GM13976 (cell line): ENCODE data around the gene ARMC2.

Source experiments
- DNase-seq: peaks from one replicate; pipeline ENCODE4 v3.0.0; 2012; ENCODE audit warnings: low spot score
- in situ Hi-C: fragments of 300-500 bp; cut with MboI; formaldehyde crosslinking; loops from one replicate; pipeline ENCODE4 v1.12.0; 2022; ENCODE audit warnings: low sequenced_read_pairs, mixed read lengths, inconsistent platforms; ENCODE audit not compliant: unreplicated experiment
- TF ChIP-seq, protein P1 (sequence below): IDR thresholded peaks from 2 replicates; pipeline ENCODE4 v1.5.1; 2012; ENCODE audit warnings: borderline replicate concordance, mild to moderate bottlenecking; ENCODE audit not compliant: insufficient read depth; ENCODE audit errors: extremely low read depth, missing control alignments, control extremely low read depth

ARMC2 gene

DNA sequence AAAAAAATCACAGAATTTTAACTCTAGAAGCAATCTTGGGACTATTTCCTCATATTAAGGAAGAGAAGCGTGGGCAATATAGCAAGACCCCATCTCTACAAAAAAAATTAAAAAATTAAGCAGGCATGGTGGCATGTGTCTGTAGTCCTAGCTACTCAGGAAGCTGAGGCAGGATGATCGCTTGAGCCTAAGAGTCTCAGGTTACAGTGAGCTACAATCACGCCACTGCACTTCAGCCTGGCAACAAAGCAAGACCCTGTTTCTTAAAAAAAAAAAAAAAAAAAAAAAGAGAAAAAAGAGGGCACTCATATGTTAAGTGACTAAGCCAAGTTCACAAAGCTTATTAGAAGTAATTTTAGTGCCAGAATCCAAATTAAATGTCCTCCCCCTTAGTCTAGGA is 145.7 kb downstream of the ARMC2 start:
- in situ Hi-C loops = no loop called here
- TF ChIP-seq, protein P1, sequence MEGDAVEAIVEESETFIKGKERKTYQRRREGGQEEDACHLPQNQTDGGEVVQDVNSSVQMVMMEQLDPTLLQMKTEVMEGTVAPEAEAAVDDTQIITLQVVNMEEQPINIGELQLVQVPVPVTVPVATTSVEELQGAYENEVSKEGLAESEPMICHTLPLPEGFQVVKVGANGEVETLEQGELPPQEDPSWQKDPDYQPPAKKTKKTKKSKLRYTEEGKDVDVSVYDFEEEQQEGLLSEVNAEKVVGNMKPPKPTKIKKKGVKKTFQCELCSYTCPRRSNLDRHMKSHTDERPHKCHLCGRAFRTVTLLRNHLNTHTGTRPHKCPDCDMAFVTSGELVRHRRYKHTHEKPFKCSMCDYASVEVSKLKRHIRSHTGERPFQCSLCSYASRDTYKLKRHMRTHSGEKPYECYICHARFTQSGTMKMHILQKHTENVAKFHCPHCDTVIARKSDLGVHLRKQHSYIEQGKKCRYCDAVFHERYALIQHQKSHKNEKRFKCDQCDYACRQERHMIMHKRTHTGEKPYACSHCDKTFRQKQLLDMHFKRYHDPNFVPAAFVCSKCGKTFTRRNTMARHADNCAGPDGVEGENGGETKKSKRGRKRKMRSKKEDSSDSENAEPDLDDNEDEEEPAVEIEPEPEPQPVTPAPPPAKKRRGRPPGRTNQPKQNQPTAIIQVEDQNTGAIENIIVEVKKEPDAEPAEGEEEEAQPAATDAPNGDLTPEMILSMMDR = no peak
- no peak for DNase-seq

DNA sequence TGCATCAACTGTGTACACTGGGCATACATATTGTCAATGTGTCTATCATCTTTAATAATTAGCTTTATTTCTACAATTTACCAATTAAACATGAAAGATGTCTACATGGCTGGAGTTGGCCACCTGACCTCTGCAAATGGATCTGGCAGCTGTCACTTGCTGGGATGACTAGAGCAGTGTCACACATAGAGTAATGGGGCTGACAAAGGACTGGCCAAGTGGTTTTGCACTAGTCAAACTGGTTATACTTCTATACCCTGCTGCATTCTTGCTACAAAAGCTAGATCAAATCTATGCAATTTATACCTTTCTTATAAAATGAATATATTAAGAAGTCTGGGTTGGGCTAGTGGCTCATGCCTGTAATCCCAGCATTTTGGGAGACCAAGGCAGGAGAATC is 147.1 kb downstream of the ARMC2 start:
- DNase-seq = no peak
- in situ Hi-C loops = no loop called here
- TF ChIP-seq, protein P1 = no peak

DNA sequence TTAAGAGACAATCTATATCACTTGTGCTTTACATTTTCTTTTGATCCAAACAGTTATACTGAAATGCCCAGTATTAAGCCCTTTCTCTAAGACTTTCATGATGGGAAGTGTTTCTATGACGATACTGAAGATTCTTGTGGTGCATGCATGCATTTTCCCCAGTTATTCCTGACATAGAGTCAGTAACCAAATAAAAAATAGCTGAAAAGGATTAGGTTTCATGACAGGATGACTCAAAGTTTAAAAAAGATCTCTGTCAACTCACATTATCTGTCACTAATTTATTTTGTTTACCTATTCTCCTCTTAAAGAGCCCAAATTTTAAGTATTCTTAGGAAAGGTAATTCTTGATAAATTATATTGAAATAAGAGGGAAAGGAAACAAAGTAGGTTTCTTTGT is 148.0 kb downstream of the ARMC2 start:
- no peak for DNase-seq
- in situ Hi-C loops = no loop called here
- TF ChIP-seq, protein P1 = no peak

DNA sequence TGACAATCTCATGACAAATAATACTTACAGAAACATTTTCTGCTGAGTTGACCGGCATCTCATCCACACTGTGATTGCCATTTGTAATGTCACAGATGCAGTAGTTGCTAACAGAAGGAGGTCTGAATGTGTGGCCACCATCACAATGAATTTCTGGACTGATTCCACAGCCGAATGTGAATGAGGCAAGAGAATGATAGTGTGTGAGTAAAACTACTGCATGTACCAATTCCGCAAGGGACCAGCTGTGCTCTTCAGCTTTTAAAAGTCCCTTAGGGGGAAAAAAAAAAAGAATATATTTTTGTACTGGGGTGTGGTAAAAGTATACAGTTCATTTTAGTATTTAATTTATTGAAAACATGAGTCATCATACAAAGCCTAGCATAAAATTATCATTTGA is 150.3 kb downstream of the ARMC2 start:
- in situ Hi-C loops = no loop called here
- no peak for DNase-seq
- TF ChIP-seq, protein P1 = no peak

DNA sequence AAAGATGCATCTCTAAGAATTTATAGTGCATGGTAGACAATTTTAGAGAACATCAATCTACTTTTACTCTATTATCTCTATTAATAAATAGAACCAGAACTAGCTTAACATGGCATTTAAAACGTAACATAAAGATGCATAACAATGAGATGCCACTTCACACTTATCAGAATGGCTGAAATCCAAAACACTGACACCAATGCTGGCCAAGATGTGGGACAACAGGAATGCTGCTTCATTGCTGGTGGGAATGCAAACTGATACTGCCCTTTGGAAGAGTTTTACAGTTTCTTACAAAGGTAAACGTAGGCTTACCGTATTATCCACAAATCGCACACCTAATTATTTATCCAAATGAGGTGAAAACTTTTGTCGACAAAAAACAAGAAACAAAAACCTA is 151.2 kb downstream of the ARMC2 start:
- in situ Hi-C loops = no loop called here
- no peak for DNase-seq

DNA sequence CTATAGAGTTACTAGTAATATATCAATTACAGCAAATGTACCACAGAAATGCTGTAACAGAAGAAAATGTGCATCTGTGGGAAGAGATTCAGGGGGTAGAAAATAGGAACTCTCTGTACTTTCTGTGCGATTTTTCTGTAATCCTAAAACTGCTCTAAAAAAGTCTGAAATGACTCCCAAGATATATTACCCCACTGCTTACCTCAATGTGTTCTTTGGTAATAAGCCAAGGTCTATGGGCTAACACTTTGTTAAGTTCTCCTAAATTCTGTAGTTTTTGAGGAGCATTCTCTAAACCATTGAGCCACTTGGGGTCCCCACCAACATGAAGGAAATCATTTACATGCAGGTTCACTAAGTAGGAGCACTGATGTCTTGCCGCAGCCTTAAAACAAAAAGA is 152.1 kb downstream of the ARMC2 start:
- in situ Hi-C loops = no loop called here
- TF ChIP-seq, protein P1 = no peak

More for the DNA sequence above, 151.2 kb downstream of the ARMC2 start:
- TF ChIP-seq, protein P1 = no peak

DNA sequence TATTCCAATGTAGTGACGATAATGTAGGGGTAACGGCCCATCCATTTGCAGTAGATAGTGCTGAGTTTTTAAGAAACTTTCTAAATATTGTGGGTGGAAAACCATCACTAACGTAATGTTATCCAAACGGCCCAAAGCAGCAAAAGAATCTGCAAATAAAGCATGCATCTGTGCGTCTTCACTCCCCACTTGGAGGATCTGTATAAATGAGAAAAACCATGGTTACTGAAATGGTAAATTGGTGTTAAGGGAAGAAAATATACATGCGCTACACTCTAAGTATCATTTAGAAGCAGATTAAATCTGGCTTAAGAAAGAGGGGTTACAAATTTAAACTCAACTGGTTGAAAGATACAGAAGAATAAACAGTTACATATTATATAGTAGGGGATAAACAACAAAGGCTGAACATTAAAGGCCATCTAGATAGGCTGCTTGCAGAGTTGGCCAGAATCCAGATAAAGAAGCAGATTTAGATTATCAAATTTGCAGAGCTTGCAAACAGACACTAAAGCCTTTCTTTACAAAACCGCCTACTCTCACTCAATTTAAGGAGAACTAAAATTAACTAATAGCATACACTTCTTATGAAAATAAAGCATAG is 153.2 kb downstream of the ARMC2 start:
- DNase-seq = no peak
- in situ Hi-C loops = no loop called here
- TF ChIP-seq, protein P1 = no peak

More for the DNA sequence above, 152.1 kb downstream of the ARMC2 start:
- no peak for DNase-seq
